Trophoblast cell (in vitro differentiated cells and primary cell): Measurements from ENCODE around the gene ESR2.

ENCODE experiments used
- DNase-seq, 2 donors: peaks; one replicate each; pipeline ENCODE4 v3.0.0-alpha.2; 2016
- H2AFZ ChIP-seq: 2 replicates; pipeline ENCODE4 v1.6.1; 2013; ENCODE audit warnings: low read length, moderate library complexity, mild to moderate bottlenecking; ENCODE audit not compliant: insufficient read depth, poor library complexity
- H2AK5ac ChIP-seq: 2 replicates; pipeline ENCODE4 v1.6.1; 2013; ENCODE audit warnings: mild to moderate bottlenecking, low read length
- H2BK120ac ChIP-seq: 2 replicates; pipeline ENCODE4 v1.6.1; 2013; ENCODE audit warnings: low read length, mild to moderate bottlenecking, moderate library complexity; ENCODE audit not compliant: insufficient read depth, poor library complexity
- H2BK12ac ChIP-seq: 2 replicates; pipeline ENCODE4 v1.6.1; 2013; ENCODE audit warnings: mild to moderate bottlenecking, low read length, moderate library complexity
- H2BK5ac ChIP-seq: 2 replicates; pipeline ENCODE4 v1.6.1; 2013; ENCODE audit warnings: low read length, low read depth, moderate library complexity, mild to moderate bottlenecking; ENCODE audit not compliant: poor library complexity
- H3K14ac ChIP-seq: 2 replicates; pipeline ENCODE4 v1.6.1; 2013; ENCODE audit warnings: mild to moderate bottlenecking, low read length
- H3K18ac ChIP-seq: 2 replicates; pipeline ENCODE4 v1.6.1; 2013; ENCODE audit warnings: mild to moderate bottlenecking, low read length
- H3K23ac ChIP-seq: 2 replicates; pipeline ENCODE4 v1.6.1; 2013; ENCODE audit warnings: low read length
- H3K27ac ChIP-seq: 2 replicates; pipeline ENCODE4 v1.5.1; 2013; ENCODE audit warnings: low read depth, mild to moderate bottlenecking, inconsistent platforms, low read length, moderate library complexity
- H3K27me3 ChIP-seq: 2 replicates; pipeline ENCODE4 v1.6.1; 2013; ENCODE audit warnings: inconsistent platforms, mild to moderate bottlenecking, low read length, moderate library complexity; ENCODE audit not compliant: insufficient read depth
- H3K36me3 ChIP-seq, 2 experiments: 1 replicate in 1 of 2; 2 replicates in 1 of 2; pipeline ENCODE4 v1.6.1; 2013; ENCODE audit warnings: low read length in 2 of 2, mild to moderate bottlenecking in 2 of 2, moderate library complexity in 1 of 2; ENCODE audit not compliant: insufficient read depth in 2 of 2, control insufficient read depth in 1 of 2
- H3K4ac ChIP-seq: 2 replicates; pipeline ENCODE4 v1.6.1; 2013; ENCODE audit warnings: low read depth, mild to moderate bottlenecking, low read length, moderate library complexity
- H3K4me1 ChIP-seq, 2 experiments: 1 replicate in 1 of 2; 2 replicates in 1 of 2; pipeline ENCODE4 v1.6.1; 2013; ENCODE audit warnings: low read length in 2 of 2, mild to moderate bottlenecking in 2 of 2, moderate library complexity in 1 of 2; ENCODE audit not compliant: insufficient read depth in 2 of 2, control insufficient read depth in 1 of 2
- H3K4me2 ChIP-seq: 2 replicates; pipeline ENCODE4 v1.6.1; 2013; ENCODE audit warnings: inconsistent platforms, mild to moderate bottlenecking, low read length, moderate library complexity
- H3K4me3 ChIP-seq: 2 replicates; pipeline ENCODE4 v1.5.1; 2013; ENCODE audit warnings: mild to moderate bottlenecking, low read depth, low read length, inconsistent platforms
- H3K79me1 ChIP-seq: one replicate; pipeline ENCODE4 v1.6.1; 2013; ENCODE audit warnings: low read length
- H3K79me2 ChIP-seq: 2 replicates; pipeline ENCODE4 v1.6.1; 2013; ENCODE audit warnings: low read length, mild to moderate bottlenecking; ENCODE audit not compliant: control insufficient read depth, insufficient read depth, poor library complexity
- H3K9ac ChIP-seq: 2 replicates; pipeline ENCODE4 v1.6.1; 2013; ENCODE audit warnings: mild to moderate bottlenecking, low read length
- H3K9me3 ChIP-seq: 2 replicates; pipeline ENCODE4 v1.6.1; 2013; ENCODE audit warnings: low read depth, mild to moderate bottlenecking, control low read depth, inconsistent platforms, low read length; ENCODE audit not compliant: insufficient read depth
- H4K12ac ChIP-seq: 2 replicates; pipeline ENCODE4 v1.6.1; 2013; ENCODE audit warnings: low read depth, mild to moderate bottlenecking, low read length, moderate library complexity
- H4K8ac ChIP-seq: 2 replicates; pipeline ENCODE4 v1.6.1; 2013; ENCODE audit warnings: low read depth, mild to moderate bottlenecking, low read length, moderate library complexity
- H4K91ac ChIP-seq: one replicate; pipeline ENCODE4 v1.6.1; 2013; ENCODE audit warnings: low read depth, mild to moderate bottlenecking, low read length, moderate library complexity
- WGBS: extraction: QIAGEN DNeasy Blood & Tissue Kit; methylation state at CpG from one replicate; pipeline ENCODE4 v1.1.7; 2013; ENCODE audit warnings: missing lambda C conversion rate; ENCODE audit not compliant: insufficient read length, insufficient coverage; ENCODE audit errors: extremely low coverage; 5-methylcytosine and 5-hydroxymethylcytosine counted together

ESR2 gene

DNA sequence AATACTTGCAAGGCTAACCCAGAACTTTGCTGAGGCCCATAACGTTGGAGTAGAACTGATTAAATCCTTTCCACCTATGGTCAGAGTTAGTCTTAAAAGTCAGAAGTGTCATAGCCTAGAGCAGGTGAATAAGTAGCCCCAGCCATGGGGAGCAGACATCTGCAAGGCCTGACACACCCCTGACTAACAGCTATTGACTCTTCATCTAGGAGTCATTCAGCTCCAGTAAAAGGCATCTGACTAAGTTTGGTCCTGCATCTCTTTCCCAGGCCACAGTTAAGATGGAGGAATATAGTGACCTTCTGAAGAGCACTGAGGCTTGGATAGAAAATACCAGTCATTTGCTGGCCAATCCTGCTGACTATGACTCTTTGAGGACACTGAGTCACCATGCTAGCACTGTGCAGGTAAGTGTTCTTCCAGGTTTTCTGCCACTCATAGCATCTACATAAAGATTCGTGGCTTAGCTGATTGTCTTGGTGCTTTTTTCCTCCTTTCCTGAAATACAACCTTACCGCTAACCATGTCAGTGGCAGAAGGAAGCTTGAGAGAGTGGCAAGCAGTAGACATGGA is 212.9 kb downstream of the ESR2 start:
- H4K8ac ChIP-seq, result no peak overlapping the region
- no peak overlapping the region for H3K27ac ChIP-seq
- no peak for DNase-seq
- no peak overlapping the region for H3K9ac ChIP-seq
- no peak overlapping the region for H3K4me2 ChIP-seq
- H3K4me1 ChIP-seq, result no peaks in the 10 kb centered on the region
- no peaks in the 10 kb centered on the region for H3K9me3 ChIP-seq
- no CpG with 5 or more reads among the region's 3 CpGs for WGBS
- H4K91ac ChIP-seq, result no peak overlapping the region
- no peak overlapping the region for H3K14ac ChIP-seq
- H3K36me3 ChIP-seq, result peaks cover 6 to 7% of the 10 kb centered on the region in 2 experiments
- no peak overlapping the region for H3K18ac ChIP-seq
- H2BK120ac ChIP-seq, result no peak overlapping the region
- H3K79me2 ChIP-seq, result no peaks in the 10 kb centered on the region
- no peak overlapping the region for H2AK5ac ChIP-seq
- H3K27me3 ChIP-seq, result no peaks in the 10 kb centered on the region
- no peak overlapping the region for H2AFZ ChIP-seq
- no peak overlapping the region for H3K4ac ChIP-seq
- no peak overlapping the region for H2BK5ac ChIP-seq
- H2BK12ac ChIP-seq, result no peak overlapping the region
- H3K4me3 ChIP-seq, result no peak overlapping the region
- no peaks in the 10 kb centered on the region for H3K79me1 ChIP-seq
- no peak overlapping the region for H4K12ac ChIP-seq
- H3K23ac ChIP-seq, result no peak overlapping the region

DNA sequence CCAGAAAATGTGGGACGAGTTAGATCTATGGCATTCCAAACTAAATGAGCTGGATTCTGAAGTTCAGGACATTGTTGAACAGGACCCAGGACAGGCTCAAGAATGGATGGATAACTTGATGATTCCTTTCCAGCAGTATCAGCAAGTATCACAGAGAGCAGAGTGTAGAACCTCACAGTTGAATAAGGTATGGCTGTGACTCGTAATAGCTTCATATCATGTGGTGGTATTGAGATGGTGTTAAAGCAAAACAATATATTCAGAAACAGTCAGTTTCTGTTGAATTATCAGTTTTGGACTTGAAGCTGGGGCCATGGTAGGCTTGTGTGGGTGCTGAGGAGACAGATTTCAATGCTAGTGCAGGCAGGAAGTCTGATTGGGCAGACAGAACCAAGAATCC is 213.7 kb downstream of the ESR2 start:
- H3K79me2 ChIP-seq, result no peaks in the 10 kb centered on the region
- H2AFZ ChIP-seq, result no peak overlapping the region
- H3K4me2 ChIP-seq, result no peak overlapping the region
- no peaks in the 10 kb centered on the region for H3K4me1 ChIP-seq
- H3K9ac ChIP-seq, result no peak overlapping the region
- no peaks in the 10 kb centered on the region for H3K27me3 ChIP-seq
- no peak overlapping the region for H2AK5ac ChIP-seq
- no peaks in the 10 kb centered on the region for H3K9me3 ChIP-seq
- no peak overlapping the region for H4K8ac ChIP-seq
- H2BK5ac ChIP-seq, result no peak overlapping the region
- no peak overlapping the region for H4K91ac ChIP-seq
- no peak overlapping the region for H2BK120ac ChIP-seq
- no peak overlapping the region for H3K4ac ChIP-seq
- H3K36me3 ChIP-seq, result peaks cover 6 to 7% of the 10 kb centered on the region in 2 experiments
- no CpG with 5 or more reads among the region's 2 CpGs for WGBS
- no peak overlapping the region for H2BK12ac ChIP-seq
- H3K14ac ChIP-seq, result no peak overlapping the region
- DNase-seq, result no peak
- H3K4me3 ChIP-seq, result no peak overlapping the region
- H3K27ac ChIP-seq, result no peak overlapping the region
- H4K12ac ChIP-seq, result no peak overlapping the region
- no peak overlapping the region for H3K18ac ChIP-seq
- H3K79me1 ChIP-seq, result no peaks in the 10 kb centered on the region
- H3K23ac ChIP-seq, result peak overlapping the region; percentile 32

DNA sequence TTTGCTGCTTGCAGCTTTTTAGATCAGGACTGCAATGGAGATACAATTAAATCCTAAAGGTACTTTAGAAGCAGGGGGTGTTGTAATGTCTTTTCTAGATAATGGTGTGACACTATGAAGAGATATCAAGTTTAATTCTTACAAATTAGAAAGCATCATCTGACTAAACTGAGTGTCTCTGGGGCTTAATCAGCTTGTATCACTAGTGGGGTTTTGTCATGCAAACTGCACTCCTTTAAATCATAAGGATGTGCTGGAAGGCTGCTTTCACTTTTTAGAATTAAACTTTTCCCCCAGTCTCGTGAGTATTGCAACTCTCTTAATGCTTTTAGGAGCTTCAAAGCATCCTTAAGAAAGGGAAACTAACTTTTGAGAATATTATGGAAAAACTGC is 218.6 kb downstream of the ESR2 start:
- Histone ChIP-seq H3K9me3 (peaks cover 2% of the 10 kb centered on the region), H3K27ac (no peak overlapping the region), H2BK120ac (no peak overlapping the region), H3K14ac (no peak overlapping the region), H2AK5ac (no peak overlapping the region), H3K79me1 (no peaks in the 10 kb centered on the region), H3K4ac (no peak overlapping the region), H3K23ac (no peak overlapping the region), H3K4me1 (no peaks in the 10 kb centered on the region), H3K4me3 (no peak overlapping the region), H3K79me2 (no peaks in the 10 kb centered on the region), H4K8ac (no peak overlapping the region), H3K18ac (no peak overlapping the region), H2BK12ac (no peak overlapping the region), H3K36me3 (peaks cover 8% of the 10 kb centered on the region in 2 experiments), H3K9ac (no peak overlapping the region), H4K91ac (no peak overlapping the region), H2BK5ac (no peak overlapping the region), H3K4me2 (no peak overlapping the region), H3K27me3 (no peaks in the 10 kb centered on the region), H2AFZ (no peak overlapping the region), H4K12ac (no peak overlapping the region)
- WGBS, result no CpG with 5 or more reads among the region's 1 CpG
- DNase-seq, result no peak

DNA sequence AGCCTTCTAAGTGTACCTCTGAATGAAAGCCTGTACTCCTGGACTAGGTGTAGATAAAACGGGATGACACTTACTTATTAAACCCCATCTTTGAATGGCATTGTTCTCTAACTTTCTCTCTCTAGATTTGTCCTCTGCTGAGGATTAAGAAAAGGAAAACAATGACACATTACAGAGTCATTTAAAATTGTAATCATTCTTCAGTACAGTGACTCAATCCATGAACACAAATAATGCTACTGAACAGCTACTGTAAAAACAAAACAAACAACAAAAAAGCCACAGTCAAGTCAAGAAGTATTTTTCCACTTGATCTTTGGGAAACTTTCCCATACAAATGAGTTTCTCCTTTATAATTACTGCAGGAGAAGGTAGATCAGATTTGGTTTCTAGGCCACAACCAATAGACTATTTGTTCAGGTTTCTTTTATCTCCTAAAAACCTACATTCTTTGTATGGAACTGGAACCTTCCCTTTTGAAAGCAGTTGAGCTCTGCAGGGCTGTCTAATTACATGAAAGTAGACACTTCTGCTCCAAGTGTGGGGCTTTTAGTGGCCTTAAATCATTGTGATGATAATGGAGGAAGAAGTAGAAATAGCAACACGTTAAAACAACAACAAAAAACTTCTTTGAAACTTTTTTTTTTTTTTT is 219.1 kb downstream of the ESR2 start:
- no peak overlapping the region for H2BK12ac ChIP-seq
- no peak overlapping the region for H3K18ac ChIP-seq
- no peak overlapping the region for H3K27ac ChIP-seq
- no peaks in the 10 kb centered on the region for H3K27me3 ChIP-seq
- no peak overlapping the region for H3K4me2 ChIP-seq
- no peak overlapping the region for H4K91ac ChIP-seq
- H3K9ac ChIP-seq, result no peak overlapping the region
- H2AFZ ChIP-seq, result no peak overlapping the region
- no peaks in the 10 kb centered on the region for H3K4me1 ChIP-seq
- H3K79me1 ChIP-seq, result no peaks in the 10 kb centered on the region
- H2BK120ac ChIP-seq, result no peak overlapping the region
- H4K12ac ChIP-seq, result no peak overlapping the region
- H2AK5ac ChIP-seq, result no peak overlapping the region
- peak in 1 of 2 donors; percentile 65 for DNase-seq
- peaks cover 7 to 8% of the 10 kb centered on the region in 2 experiments for H3K36me3 ChIP-seq
- no peaks in the 10 kb centered on the region for H3K79me2 ChIP-seq
- H3K9me3 ChIP-seq, result peaks cover 2% of the 10 kb centered on the region
- H4K8ac ChIP-seq, result no peak overlapping the region
- WGBS, result no CpG with 5 or more reads among the region's 2 CpGs
- H3K23ac ChIP-seq, result no peak overlapping the region
- no peak overlapping the region for H3K4ac ChIP-seq
- no peak overlapping the region for H2BK5ac ChIP-seq
- no peak overlapping the region for H3K14ac ChIP-seq
- no peak overlapping the region for H3K4me3 ChIP-seq
